NCI-H2107 treated with DMSO at 0.1 percent for 48 hours (cell line): Measurements from ENCODE around the gene THSD4.

Experiments used
- DNase-seq: peaks from one replicate; lab custom pipeline; 2025; ENCODE audit not compliant: unreplicated experiment; lab: John Stamatoyannopoulos, UW

Gene THSD4

DNA sequence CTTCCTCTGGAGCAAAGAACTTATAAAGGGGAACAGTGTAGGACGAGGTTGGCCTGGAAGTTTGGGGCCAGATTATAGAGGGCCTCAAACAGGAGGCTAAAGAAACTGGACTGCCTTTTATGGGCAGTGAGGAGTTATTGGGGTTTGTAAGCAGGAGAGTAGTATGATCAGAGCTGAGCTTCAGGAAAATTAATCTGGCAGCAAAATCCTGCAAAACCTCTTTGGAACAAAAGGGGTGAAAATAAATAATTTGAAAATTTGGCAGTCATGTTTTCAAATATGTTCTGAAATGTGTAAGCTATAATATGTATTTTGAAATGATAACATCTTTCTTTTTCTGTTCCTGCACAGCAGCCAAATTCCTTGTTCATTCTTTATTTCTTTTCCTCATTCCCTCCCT lies 164.9 kb downstream of the THSD4 start:
- no peak for DNase-seq

DNA sequence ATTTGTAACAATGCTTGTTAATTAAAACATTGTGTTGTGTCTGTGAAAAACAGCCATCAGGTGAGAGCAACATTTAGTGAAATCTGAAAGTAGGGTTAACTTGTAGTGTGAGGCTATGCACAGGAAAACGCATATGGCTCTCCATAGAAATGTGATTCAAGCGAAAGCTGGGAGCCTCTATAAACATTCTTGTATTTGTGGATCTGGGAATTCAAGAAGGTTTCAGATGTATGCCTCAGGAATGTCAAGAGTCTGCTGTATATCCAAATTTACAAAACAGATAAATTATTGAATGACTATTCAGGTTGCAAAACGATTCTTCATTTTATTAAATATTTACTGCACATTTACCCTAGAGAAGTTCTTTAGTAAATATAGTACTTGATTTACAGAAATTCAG lies 166.0 kb downstream of the THSD4 start:
- DNase-seq, result no peak

DNA sequence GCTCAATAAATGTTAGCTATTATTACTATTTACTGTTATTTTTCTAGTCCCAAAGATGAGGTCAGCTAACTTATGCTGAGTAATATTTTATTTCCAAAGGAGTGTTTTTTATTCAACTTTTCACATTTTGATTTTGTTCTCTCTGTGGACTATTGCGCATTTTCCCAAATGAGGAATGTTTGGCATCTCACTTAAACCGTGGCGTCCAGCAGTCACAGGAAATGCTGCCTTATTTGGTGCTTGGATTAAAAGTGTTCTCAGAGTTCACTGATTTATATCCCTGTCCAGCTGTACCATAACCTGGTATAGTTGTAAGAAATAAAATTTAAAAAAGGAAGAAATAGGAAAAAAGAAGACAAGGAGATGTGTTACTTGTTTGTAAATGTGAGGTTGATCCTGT lies 166.8 kb downstream of the THSD4 start:
- DNase-seq, result no peak

DNA sequence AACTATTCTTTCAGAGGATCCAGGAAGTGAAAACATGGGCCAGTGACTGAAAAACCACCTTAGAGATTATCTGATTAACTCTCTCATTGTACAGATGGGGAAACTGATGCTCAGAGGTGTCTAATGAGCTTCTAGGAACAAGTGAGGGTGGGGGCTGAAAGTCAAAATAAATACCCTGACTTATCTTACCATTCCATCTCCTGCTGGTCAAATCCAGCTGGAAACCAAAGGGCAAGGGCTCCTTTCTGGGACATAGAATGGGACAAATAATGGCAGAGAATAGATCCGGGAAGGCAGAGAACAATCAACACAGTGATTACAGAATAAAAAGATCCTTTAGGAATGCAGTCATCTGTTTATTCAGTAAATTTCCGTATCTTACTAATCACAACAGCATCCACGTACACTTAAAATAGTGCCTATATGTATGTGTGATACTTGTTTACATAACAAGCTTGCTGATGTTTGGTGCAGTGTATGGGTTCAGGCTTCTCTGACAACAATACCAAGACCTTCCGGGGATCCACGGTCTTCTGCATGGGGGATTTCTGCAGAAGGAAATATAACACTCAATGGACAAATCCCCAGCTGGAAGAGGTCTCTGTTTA lies 173.2 kb downstream of the THSD4 start:
- no peak for DNase-seq

DNA sequence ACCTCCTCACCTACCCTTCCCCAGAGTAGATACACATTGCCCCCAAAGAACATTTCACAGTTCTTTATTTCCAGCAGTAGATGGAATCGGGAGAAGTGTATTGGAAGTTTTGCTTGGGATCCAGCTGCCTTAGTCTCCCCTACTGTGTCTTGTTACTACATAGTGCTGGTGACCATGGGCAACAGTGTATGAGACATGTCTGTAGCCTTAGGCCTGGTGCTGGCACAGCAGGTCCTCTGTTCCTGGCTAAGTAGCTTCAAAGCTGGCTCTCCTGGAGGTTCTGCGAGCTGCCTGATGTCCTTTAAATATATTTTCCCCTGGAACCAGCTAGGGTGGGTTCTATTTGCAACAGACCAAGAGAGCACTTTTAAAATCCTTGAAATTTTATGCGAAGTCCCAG lies 174.7 kb downstream of the THSD4 start:
- DNase-seq, result no peak

DNA sequence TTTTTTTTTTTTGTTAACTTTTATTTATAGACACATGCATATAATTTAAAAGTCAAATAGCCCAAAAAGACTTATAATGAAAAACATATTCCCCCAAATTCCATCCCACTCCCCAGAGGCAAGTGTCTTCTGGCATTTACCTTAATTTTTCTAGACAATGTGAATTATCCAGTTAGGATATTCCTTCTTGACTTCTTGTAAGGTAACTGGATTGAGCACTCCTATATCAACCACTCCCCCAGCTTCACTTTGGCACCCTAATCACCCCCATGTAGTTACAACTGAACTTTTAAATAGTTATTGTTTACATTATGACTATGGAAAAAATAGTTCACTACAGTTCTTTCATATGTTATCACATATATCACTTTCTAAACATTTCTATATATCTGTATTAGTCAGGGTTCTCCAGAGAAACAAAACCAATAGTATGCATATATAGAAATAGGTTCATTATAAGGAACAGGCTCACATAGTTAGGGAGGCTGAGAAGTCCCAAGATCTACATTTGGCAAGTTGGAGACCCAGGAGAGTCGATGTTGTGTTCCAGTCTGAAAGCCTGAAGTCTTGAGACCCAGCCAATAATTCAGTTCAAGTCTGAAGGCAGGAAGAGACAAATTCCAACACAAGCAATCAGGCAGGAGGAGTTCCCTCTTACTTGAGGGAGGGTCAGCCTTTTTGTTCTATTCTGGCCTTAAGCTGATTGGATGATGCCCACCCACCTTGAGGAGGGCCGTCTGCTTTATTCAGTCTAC lies 175.8 kb downstream of the THSD4 start:
- DNase-seq, result no peak

DNA sequence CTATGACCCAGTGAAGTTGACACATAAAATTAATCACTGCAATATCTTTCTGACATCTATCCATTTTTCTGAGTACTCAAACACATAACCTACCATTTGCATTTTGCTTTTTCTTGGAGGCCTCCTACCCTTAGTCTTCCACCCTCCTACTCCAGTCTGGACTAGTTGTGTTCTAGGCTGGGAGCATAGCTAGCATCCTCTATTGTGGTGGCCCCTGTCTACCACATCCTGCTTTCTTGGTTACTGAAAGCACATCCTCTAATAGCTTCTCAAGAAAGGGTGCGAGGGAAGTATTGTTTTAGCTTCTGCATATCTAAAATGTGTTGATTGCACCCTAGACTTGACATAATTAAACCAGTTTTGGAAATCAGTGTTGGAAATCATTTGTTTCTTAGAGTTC lies 176.5 kb downstream of the THSD4 start:
- DNase-seq, result no peak

DNA sequence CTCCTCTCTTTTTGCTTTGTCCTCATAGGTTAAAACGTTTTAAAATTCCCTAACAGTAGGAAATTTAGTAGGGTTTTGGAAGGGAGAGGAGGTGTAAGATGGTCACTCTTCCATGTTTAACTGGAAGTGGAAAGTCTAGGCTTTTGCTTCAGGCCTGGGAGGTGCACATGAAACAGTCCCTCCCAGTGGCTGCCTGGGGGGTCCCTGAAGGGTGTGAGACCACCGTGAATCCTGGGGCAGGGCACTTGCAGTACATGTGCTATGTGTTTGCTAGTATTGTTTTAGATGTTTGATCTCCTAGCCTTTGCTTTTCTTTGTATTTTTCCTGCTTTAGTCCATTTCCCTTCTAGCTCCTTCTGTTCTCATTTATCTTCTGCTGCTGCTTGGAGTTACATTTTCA lies 178.5 kb downstream of the THSD4 start:
- DNase-seq, result no peak

DNA sequence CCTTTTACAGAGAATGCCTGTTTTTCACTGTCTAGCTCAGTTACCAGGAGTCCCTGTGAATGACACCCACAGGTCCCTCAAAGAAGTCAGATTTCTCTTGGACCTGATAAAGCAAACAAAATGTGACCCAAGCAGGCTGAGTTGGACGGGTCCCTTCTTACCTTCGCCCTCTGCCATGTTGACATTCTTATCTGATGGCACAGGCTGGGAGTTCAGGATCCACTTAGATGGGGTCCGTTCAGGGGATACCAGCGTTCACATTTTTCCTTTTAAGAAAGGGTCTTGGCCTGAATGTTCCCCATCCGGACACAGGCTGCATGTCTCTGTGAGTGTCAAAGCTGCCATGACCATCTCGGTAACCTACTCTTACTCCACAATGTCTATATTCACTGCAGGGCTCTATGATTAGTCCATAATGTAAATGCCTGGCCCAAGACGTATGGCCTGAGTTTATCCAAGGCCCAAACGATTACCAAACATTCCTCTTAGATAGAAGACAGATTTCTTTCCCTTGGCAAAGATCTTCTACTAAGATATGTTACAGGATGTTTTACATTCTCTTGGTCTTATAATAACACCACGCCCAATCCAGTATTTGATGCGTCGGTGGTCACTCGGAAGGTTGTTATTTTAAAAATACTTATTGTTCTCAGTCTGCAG lies 179.1 kb downstream of the THSD4 start:
- DNase-seq, result no peak

DNA sequence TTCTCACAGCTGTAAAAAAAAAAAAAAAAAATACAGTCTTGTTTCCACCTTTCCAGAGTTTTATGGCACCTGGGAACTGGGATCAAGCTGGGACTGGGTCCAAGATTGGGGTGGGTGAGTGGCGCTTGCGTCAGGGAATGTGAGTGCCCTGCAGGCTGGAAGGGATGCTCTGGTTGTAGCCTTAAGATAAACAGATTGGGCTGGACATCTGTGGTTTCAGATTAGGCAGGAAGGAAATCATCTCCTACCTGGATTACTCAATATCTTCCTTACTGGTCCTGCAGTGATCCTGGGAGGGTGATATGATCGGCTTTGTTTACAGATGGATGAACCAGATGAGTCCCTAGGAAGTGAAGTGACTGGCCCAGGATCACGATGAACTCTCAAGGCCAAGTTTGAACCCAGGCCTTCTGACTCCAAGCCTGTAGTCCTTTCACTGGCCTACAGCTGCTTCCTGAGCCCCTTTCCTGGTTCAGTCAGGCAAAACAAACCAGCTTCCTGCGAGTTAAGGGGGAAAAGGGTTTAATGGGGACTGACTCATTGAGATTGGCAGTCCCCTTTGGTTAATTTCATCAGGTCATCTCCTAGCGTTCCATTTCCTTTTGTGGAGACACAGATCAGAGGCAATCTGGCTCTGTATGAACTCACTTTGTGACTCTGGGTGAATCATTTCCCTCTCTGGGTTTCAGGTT lies 179.8 kb downstream of the THSD4 start:
- no peak for DNase-seq

DNA sequence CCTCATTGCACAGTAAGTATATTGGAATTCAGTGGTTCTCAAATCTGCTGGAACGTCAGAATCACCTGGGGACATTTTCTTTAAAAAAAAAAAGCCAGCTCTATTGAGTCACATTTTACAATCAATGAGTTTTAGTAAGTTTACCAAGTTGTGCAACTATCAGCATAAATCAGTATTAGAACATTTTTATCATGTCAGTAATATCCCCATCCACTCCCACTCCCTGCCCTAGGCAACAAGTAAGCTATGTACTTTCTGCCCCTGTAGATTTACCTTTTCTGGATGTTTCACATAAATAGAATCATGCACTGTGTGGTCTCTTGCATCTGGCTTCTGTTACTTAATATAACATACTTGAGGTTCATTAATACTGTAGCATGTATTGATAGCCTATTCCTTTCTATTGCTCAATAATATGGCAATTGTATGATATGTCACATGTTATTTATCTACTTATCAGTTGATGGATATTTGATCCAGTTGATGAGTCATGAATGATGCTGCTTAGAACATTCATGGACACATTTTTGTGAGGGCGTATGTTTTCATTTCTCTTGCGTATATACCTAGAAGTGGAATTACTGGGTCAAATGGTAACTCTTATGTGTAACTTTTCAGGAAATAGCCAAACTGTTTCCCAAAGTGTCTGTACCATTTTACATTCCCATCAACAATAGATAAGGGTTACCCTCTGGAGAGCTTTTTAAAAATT lies 180.5 kb downstream of the THSD4 start:
- DNase-seq, result no peak

DNA sequence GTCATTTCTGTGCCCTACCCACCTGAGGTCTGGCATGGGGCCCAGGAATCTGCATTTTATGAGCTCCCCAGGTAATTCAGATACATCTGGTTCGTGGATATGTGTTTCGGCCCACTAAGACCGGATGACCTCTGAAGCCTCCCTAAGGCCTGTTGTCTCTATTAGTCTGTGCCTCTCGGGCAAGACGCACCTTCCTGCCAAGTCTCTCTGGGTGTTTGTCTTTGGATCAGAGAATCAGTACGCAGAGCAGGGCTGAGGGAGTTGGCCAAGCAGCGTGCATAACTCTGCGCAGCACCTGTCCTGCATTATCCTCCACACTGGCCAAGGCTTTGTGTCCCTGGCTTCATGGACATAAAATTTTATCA lies 181.0 kb downstream of the THSD4 start:
- DNase-seq, result no peak

DNA sequence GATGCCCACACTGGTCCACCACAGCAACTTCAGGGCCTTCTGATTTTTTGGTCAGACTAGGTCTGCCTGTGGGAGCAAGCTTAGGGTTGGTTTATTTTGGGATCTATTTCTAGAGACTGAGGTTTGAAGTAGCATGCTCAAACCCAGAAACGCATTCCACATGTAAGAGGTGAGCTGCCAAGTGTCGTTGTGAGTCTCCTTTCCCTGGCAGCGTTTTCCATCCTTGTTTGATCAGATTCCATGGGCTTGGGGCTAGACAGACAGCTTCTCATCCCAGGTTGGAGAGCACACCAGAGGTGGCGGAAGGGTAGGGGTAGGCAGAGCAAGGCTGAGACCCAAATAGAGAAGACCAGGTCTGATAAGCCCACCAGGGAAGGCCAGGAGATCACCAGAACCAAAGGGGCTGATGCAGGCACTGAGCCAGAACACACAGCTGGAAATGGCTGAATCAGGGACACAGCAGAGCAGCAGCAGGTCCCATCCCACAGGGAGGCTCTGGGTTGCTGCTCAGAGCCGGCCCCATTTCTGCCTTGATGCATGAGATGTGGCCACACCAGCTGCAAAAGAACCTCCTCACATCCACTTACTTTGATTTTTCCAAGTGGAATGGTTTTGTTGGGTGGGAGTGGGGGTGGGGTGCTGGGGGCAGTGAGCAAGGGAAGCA lies 186.8 kb downstream of the THSD4 start:
- DNase-seq, result no peak

DNA sequence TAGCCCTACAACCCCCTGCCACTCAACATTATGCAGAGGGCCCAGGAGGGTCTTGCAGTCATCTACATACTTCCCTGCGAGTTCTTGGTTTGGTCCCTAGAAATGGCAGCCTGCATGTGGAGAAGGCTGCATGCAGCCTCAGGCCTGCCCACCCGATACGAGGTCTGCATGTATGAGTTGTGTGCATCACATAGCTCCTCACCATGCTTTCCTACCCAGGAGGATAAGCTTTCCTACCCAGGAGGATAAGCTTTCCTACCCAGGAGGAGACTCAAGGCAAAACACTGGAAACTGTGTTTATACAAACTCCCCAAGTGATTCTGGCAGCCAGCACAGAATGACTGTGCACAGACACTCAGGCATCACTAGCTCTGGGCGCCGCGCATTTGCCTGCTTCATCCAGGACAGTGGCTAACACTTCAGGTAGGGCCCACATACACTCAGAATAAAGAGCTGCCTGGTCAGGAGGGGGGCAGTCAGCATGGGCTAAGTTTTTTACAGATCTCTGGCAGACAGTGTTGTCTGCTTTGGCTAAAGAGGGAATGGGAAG lies 187.7 kb downstream of the THSD4 start:
- no peak for DNase-seq

DNA sequence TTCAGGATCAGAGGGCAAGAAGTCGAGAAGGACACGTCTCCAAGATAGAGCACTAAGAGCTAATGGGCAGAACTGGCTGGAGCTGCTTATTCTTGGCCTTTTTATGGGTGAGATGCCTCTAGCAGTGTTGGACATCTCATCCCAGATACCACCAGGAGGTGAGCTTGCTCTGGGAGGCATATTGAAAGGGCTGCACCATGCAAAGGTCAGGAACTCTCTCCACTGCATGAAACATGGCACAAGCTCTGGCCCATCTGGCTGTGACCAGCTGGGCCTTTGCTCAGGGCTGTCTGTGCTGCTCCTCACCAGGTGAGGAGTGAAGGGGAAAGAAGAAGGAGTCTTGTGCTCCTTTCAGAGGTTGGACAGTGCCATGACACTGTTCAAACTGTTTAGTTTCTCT lies 188.7 kb downstream of the THSD4 start:
- DNase-seq, result no peak

DNA sequence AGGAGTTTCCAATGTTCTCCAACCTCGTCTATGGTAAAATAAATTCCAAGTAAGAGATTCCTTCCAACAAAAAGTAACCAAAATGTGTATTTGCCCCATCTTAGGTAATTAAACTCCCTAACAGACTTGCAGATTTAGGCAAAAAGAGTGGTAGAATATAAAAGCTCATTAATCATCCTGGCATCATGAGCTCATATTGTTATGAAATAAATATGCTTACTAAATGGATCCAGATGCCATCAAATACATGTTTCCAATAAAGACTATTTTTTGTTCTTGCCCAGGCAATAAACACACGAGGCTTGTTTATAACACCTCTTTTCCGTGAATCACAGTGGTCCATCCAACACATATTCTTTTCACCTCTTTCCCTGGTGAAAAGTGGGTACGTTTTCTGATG lies 189.4 kb downstream of the THSD4 start:
- DNase-seq, result no peak

DNA sequence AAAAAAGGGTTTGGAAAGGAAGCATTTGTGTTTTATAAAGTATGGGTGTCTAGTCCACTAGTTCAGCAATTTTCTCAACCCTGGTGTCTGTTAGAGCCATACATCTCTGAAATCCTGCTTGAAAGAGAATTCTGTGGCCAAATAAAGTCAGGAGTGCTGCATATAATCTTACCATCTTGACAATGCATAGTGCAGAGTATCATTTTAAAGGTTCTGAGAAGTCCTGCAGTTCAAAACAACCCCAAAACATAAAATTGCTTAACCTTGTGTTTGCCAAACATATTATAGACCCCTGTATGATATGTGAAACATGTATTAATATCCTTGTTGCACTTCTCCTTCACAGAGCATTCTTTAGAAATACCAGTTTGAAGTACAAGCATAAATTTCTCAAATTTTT lies 191.3 kb downstream of the THSD4 start:
- no peak for DNase-seq

DNA sequence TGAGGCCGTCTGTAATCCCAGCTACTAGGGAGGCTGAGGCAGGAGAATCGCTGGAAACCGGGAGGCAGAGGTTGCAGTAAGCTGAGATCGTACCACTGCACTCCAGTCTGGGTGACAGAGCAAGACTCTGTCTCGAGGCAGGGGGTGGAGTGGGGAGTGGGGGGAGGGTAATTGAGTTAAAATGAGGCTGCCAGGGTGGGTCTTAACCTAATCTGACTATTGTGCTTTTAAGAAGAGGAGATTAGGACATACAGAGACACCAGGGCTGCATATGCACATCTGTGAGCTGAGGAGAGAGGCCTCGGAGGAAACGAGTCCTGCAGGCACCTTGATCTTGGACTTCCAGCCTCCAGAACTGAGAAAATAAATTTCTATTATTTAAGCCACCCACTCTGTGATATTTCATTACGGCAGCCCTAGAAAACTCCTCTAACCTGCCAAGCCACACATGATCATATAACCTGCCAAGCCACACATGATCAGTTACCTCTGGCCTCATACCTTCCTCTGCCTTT lies 197.0 kb downstream of the THSD4 start:
- DNase-seq, result no peak

DNA sequence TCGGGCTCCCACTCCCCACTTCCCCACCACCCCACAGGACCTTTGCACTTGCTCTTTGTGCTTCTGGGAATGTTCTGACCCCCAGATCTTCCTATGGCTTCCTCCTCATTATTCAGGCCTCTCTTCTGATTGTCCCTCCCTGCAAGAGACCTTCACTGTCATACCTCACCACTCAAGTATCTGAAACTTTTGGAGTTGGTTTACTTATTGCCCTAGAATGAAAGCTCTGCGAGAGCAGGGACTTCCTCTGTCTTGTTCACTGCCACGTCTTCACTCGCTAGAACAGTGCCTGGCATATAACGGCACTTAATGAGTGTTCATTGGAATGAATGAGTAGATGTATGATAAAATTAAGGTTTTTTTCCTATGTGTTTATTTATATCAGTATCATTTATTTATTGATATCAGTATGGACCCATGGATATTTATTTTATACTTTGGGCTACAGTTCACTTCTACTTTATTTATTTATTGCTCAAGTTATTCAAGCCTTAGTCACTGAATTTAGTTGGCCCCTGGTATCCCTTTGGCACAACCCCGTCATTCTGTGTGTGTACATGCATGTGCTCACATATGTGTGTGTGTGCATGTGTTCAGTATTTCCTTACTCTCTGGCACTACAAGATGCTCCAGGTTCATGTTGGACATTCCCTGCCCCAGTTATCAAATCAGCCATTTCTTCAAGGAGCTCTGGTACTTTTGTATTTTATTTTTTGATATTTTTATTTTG lies 197.6 kb downstream of the THSD4 start:
- DNase-seq, result no peak

DNA sequence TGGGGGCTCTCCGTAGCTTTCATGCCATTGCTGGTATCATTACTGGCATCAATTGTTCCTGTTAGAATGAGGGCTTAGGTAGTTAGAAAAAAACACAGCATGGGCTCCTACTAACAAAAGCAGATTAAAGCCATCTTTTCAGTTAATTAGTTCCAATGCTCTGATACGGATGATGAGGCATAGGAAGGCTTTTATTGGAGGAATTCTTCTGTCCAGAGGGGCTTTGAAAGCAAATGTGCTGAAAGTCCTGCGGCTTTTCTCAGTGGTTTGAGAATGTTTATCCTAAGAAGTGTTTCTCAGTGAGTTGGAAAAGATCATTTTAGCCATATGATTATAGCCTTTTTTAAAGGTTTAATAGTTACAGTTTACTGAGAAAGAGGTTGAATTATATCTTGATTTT lies 198.5 kb downstream of the THSD4 start:
- DNase-seq, result no peak
